GM12801 (cell line): ENCODE results near the gene LAMA4.

ENCODE experiments used
- CTCF ChIP-seq: IDR thresholded peaks from one replicate; pipeline ENCODE4 v1.5.1; 2011; ENCODE audit warnings: control low read depth; ENCODE audit not compliant: insufficient read length; ENCODE audit errors: extremely low read depth

The LAMA4 gene

GRCh38 chr6:112180095-112180820 is 74.1 kb downstream of the LAMA4 start:
- no peak for TF ChIP-seq CTCF

- TF ChIP-seq CTCF, result no peak
Measured at GRCh38 chr6:112179631-112180030, 74.7 kb downstream of the LAMA4 start.

GRCh38 chr6:112178846-112179245 is 75.5 kb downstream of the LAMA4 start:
- TF ChIP-seq CTCF, result no peak

- no peak for TF ChIP-seq CTCF
Measured at GRCh38 chr6:112177092-112177491, 77.3 kb downstream of the LAMA4 start.

DNA sequence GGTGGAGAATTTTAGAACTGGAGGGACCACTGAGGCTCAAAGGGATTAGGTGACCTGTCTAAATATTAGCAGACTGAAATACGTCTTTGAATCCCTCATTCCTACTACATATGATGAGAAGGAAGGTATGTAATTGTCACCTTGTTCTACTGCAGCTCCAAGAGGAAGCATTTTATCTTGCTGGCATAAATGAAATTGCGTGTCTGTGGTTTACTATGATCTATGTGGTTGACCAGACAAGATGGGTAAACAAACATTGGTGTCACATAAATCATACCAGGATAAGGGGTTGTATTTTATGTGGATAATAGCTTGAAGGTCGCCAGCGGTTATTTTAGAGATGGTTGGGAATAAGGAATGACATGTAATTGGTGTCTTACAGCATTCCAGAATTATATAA is 78.2 kb downstream of the LAMA4 start:
- TF ChIP-seq CTCF, result no peak

GRCh38 chr6:112173221-112173804 is 81.1 kb downstream of the LAMA4 start:
- no peak for TF ChIP-seq CTCF

DNA sequence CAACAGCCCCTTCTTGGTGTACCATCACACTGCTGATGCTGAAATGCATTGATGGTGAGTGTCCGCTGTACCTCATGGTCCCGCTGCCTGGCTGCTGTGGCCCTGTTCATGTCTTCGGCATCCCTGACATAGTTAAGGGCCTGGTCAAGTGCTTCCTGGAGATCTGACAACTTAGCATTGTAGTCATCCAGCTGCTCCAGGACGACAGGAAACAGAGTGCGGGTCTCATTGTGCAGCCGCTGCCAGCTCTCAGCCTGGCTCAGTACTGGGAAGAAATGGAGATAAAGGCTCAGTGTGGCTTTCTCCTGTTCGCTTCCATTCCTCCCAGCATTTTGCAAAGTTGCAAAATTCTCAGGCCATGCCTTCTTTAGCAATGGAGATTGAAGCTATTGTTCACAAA is 81.8 kb downstream of the LAMA4 start:
- no peak for TF ChIP-seq CTCF
